HG02588 (cell line): ENCODE data around the gene GLRA1.

Source experiments
- ATAC-seq: cut with Tn5 transposase; IDR thresholded peaks from one replicate; pipeline ENCODE4 v1.9.1; 2021; ENCODE audit warnings: mild to moderate bottlenecking, moderate library complexity; ENCODE audit not compliant: unreplicated experiment

GLRA1 gene

DNA sequence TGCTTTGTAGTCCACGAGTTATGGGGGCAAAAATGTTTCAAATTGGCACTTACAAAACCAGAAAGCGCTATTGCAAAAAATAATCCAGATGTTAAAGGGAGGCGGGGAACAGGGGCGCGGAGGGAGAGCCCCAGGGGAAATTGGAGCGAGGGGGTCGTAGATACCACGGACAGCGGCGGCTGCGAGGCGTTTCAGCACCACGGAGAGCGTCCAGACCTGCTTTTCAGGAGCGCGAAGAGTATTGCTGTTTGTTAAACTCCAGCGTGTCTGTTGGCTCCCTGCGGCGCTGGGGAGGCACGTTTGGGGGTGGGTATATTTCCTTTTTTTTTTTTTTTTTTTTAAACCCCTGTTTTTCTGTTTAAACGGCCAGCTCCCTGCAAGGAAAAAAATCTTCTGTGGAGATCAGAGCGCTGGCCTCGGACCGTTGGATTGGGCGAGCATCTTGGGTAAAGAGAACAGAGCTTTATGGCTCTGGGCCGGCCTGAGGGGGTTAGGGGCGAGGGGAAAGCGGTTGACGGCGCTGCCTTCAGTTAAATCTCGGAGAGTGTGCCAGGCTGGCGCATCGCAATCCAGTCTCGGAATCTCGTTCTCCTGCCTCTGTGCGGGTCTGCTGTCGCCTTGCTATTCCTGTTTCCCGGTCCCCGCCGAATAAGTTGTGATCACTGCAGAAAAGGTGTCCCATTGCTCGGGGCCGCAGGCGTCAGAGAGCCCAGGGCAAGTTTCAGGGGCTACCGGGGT is at the start of gene GLRA1:
Gene GLRA1 (minus strand): TSS at position 288 of the 738 bp plus-strand sequence. CDS start 302 bp downstream, outside the sequence.
- ATAC-seq = no peak

GRCh38 chr5:151970885-151971284 is 46.2 kb upstream of the GLRA1 start:
- ATAC-seq = no peak

- no peak for ATAC-seq
Measured at GRCh38 chr5:151967865-151968264, 43.2 kb upstream of the GLRA1 start.

GRCh38 chr5:151966046-151966445 is 41.4 kb upstream of the GLRA1 start:
- no peak for ATAC-seq

DNA sequence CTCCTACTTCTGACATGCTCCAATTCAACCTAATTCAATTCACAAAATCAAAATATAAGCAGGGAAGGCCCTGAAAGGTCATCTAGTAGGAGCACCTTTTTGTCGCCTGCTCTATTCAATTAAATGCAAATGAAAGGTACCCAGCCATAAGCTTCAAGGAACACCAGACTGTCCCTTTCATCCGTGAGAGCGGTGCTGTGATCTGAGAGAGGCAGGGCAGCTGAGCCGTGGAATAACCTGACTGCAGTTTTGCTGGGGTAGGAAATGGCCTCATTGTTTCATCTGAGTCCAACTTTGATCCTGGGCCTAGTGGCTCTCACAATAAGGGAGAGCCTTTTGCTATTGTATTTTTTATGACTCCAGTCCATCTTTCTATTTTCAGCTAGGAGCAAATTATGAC is 39.8 kb upstream of the GLRA1 start:
- no peak for ATAC-seq

- ATAC-seq = no peak
Measured at GRCh38 chr5:151961557-151961956, 36.9 kb upstream of the GLRA1 start.

DNA sequence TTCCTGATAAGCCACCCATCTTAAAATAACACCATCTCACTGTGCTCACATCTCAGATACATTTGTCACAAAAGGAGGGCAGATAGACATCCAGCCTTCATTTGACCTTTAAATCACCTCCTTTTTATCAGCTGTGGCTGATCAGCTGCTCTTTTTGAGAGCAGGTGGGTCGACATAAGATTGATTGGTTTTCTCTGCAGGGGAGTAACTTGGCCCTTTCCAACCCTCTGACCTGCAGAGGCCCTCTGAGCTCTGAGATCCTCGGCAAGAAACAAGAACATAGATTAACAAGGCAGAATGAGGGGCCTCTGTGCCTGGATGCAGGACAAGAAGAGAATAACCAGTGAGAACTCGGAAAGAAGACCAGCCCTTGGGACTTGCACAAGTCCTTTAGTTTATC is 33.5 kb upstream of the GLRA1 start:
- no peak for ATAC-seq

GRCh38 chr5:151956725-151957124 is 32.1 kb upstream of the GLRA1 start:
- no peak for ATAC-seq

DNA sequence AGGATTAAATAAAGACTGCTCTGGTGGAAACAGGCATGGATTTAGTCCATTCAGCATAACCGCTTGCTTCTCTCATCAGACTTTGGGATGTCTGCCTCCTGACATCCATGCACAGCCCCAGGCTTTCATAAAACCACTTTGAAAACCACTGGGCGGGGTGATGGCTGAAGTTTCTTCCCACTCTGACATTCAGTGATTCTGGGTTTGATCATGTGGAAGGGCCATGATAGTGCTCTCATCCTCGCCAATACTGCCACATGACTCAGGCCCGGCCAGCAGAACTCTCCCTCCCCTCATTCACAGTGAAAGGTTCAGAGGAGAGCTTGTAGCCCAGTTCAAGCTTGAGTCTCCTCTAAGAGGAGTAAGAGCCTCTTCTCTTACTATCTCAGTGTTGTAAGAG is 29.6 kb upstream of the GLRA1 start:
- ATAC-seq = no peak

DNA sequence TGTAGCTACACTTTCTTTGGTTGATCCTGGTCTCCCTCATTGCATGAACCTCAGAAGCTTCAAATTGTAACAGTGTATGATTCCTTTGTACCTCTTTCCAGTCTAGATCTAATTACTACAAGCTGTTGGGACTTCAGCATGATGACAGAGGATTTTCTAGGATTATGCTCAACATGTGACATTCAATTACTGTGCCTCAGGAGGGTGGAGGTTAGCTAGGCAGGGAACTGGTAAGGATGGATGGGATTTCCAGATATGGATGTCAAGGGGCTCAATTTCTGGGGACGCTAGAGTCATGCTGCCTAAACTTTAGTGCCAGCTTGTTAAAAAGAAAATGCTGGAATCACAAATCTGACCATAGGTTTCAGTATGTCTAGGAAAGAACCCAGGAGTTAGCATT is 29.2 kb upstream of the GLRA1 start:
- no peak for ATAC-seq

GRCh38 chr5:151952238-151952637 is 27.6 kb upstream of the GLRA1 start:
- ATAC-seq = no peak

DNA sequence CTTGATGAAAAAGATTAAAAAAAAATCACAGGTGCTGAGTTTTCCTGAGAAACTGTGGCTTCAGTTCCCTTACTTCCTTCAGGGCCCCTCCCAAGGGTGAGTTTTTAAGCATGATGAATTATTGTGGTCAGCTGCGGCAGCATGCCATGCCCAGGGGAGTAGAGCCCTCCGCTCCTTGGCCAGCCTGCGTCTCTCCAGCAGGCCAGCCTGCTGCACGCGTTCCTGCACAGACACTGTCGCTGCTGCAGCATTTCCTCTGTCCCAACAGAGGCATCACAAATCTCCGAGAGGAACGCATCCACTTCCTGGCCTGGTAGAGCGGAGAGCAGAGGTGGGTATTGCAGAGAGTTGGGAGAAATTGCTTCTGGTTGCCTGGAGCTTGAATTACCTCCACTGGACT is 26.1 kb upstream of the GLRA1 start:
- no peak for ATAC-seq

- no peak for ATAC-seq
Measured at GRCh38 chr5:151949701-151950308, 25.2 kb upstream of the GLRA1 start.

GRCh38 chr5:151949113-151949512 is 24.5 kb upstream of the GLRA1 start:
- no peak for ATAC-seq

DNA sequence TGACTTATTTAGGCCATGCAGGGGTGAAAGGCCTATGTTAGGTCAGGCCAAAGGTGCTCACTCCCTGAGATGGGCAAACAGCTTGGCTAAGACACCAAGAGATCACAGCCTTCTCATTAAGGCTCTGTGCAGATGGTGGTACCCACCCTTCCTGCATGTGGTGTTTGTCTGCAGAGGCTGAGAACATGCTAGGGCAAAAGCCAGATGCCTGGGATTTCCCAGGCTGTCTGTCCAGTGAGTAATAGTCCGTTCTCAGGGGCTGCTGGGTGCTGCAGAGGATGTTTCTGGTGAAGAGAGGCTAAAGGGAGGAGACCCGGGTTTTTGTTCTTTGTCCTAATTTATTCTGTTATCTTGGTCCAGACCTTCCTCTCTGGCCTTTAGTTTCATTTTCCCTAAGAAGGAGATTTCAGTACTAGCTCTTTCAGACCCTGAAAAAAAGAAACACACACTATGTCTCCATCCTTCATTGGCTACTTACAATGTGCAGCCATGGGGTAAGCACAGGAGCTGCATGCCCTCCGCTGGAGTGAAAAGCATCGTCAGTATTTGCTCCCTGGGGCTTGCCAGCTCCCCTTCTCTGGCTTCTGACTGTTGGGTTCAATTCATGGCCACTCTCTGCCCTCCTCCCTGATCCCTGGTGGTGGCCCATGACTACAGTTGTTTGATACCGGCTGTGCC is 23.4 kb upstream of the GLRA1 start:
- ATAC-seq = no peak

- no peak for ATAC-seq
Measured at GRCh38 chr5:151937851-151938250, 13.2 kb upstream of the GLRA1 start.

DNA sequence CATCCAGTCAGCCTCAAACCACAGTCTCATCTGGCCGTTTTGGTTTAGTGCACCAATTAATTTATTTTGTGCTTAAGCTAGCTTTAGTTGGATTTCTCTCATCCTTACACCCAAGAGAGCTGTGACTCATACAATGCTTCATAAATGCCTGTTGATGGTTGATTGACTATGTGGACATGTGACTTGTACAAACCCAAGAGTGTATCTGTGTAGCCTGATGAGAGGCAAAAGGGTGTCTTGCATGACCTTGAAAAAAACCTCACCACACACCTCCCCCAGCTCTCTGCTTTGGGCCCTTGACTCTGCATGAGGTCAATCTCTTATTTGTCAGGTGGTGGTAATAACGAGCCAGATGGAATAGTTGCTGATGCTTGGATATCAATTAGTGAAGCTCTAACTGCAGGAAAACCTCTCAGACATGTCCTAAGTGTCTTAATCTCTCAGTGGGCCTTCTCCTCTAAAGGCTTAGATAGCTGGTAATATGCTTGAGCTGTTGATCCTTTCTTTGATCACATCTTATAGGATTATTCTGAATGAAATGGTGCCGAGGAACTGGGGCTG is 10.6 kb upstream of the GLRA1 start:
- no peak for ATAC-seq

DNA sequence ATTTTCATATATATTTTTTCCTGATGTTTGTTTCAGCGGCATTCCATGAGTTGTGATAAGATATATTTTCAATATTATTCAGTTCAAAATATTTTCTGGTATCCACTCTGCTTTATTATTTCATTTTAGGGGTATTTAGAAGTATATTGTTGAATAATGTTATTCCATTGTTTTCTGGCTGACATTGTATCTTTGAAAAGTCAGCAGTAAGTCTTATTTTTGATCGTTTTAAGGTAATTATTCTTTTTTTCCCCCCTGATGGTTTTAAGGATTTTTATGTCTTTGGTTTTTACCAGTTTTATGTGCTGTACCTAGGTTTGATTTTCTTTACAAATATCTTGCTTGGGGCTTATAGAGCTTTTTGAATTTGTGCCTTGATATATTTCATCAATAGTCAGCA is 6.6 kb upstream of the GLRA1 start:
- no peak for ATAC-seq

DNA sequence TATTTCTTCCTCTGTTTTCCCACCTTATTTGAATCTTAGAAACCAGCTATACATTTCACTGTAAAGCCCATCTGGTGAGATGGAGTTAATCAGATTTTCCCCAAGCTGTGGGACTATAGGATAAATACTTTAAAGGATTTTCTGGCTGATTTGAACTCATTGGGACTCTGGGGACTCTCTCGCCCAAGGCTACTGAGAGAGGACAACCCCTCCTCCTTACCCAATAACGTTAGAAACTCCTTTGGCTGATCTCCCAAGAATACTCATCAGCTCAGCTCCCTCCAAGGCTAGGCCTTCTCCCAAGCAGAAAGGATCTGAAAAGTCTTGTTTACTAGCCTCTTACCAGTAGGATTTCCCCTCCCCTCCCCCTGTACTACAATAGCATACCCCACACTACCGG is 1.5 kb upstream of the GLRA1 start:
- ATAC-seq = no peak

DNA sequence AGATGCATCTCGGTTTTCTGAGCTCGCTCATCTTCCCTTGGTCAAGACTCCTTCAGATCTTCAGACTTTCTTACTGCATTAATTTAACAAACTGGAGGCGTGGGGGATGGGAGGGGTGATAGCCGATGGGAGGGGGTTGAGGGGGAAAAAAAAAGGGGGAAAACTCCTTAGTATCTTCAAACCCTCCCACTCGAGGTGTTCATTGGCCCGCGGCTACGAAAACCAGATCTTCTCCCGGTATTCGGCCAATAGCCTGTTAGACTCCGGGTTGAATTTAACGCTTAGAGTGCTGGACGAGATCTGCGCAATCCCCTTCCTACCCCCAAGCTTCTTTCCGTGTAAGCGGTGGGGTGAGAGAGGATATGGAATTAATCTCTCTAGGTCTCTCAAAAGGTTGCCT is 689 bp upstream of the GLRA1 start:
- no peak for ATAC-seq

- no peak for ATAC-seq
Measured at GRCh38 chr5:151923866-151924476, 680 bp downstream of the GLRA1 start.
